GM13977 (cell line): Measurements from ENCODE around the gene LBH.

Experiments used
- DNase-seq: peaks from one replicate; pipeline ENCODE4 v3.0.0; 2012; ENCODE audit warnings: low spot score
- CTCF ChIP-seq: IDR thresholded peaks from 2 replicates; pipeline ENCODE4 v1.5.1; 2012; ENCODE audit warnings: mild to moderate bottlenecking, control low read depth; ENCODE audit not compliant: insufficient read depth; ENCODE audit errors: extremely low read depth, missing control alignments
- in situ Hi-C: fragments of 300-500 bp; cut with MboI; formaldehyde crosslinking; loops from one replicate; pipeline ENCODE4 v1.12.0; 2022; ENCODE audit warnings: low sequenced_read_pairs, low pct_unique_long_range_greater_than_20kb, mixed read lengths, inconsistent platforms; ENCODE audit not compliant: unreplicated experiment

Gene LBH

GRCh38 chr2:30237239-30237965 is 6.1 kb downstream of the LBH start:
- no peak for TF ChIP-seq CTCF
- DNase-seq: no peak
- in situ Hi-C loops: no loop called here

- DNase-seq: no peak
- in situ Hi-C loops: no loop called here
- no peak for TF ChIP-seq CTCF
These were observed 6.8 kb downstream of the LBH start for GRCh38 chr2:30237966-30238800.

DNA sequence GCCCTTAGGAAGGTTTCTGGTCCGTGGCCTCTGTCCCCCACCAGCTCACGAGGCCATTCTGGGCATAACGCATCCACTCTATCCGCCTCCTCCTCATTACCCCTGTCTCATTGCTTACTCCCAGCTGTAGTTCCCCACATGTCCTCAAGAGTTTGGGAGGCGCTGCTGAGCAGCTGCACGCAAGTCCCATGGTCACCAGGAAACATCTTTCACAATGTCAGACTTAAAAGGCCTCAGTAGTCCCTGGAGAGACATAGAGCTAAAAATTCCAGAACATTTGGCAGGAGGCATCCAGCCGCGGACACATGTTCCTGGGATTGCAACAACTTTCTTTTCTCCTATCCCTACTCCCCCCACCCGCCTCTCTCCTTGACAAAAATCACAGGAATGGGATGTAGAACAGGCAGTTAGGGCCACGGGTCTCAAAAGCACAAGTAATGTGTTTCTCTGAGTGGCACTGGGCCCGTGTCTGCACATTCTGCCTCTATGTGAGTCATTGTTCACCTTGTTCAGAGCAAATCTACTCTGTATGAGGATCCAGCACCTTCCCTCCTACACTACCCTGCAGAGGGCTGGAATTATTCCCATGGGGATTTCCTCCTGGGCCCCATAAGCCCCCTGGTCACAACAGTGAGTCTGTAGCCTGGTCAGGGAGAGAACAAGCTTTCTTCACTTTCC is 8.1 kb downstream of the LBH start:
- in situ Hi-C loops: no loop called here
- DNase-seq: peak; percentile 57
- peak; percentile 80 for TF ChIP-seq CTCF

- TF ChIP-seq CTCF: no peak
- no peak for DNase-seq
- in situ Hi-C loops: no loop called here
These were observed 8.8 kb downstream of the LBH start for GRCh38 chr2:30239986-30240752.

DNA sequence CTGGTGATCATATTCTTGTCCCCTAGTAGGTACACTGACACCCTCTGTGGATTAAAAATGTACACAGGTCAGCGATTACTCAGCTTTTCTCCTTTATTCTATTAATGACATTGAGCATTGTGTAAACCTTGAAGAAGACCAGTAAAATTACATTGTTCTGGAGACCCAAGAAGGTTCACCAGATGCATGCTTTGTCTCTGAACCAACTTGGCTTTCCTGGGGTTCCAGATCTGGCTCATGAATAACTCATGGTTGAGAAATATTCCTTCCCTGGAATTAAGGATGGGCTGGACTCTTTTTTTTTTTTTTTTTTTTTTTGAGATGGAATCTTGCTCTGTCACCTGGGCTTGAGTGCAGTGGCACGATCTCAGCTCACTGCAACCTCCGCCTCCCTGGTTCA is 11.9 kb downstream of the LBH start:
- in situ Hi-C loops: no loop called here
- TF ChIP-seq CTCF: no peak
- no peak for DNase-seq

- in situ Hi-C loops: no loop called here
- TF ChIP-seq CTCF: no peak
- DNase-seq: no peak
These were observed 14.0 kb downstream of the LBH start for GRCh38 chr2:30245364-30245763.
